Activated CD8-positive, alpha-beta memory T cell treated with anti-CD3 and anti-CD28 coated beads, Interleukin-2, amount 50 U/mL, for 4 hours (primary cell): ENCODE measurements around the gene WASF1.
"Not testable (repeated sequence)": the region's sequence is repeated elsewhere in the genome, so short reads cannot be mapped to it uniquely, and the experiment has no call there.

Experiments
- DNase-seq: peaks from one replicate; pipeline ENCODE4 v3.0.0-alpha.2; 2020

WASF1 gene

GRCh38 chr6:110170081-110170480 lies 9.4 kb downstream of the WASF1 start:
- DNase-seq, result no peak

DNA sequence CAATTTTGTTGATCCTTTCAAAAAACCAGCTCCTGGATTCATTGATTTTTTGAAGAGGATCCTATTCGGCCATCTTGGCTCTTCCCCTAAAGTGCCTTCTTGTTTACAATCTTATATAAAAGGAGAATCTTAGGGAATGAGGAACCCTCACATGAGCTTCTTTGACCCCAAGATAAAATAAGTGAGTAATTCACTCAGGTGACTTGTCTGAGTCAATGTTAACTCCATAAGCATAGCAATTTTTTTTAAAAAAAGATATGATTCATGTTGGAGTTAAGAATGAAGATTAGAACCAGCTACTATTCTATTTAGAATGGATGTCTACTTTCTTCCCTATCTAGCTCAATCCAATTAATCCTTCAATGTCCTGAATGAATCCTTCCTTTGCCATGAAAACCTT lies 21.0 kb downstream of the WASF1 start:
- no peak for DNase-seq

DNA sequence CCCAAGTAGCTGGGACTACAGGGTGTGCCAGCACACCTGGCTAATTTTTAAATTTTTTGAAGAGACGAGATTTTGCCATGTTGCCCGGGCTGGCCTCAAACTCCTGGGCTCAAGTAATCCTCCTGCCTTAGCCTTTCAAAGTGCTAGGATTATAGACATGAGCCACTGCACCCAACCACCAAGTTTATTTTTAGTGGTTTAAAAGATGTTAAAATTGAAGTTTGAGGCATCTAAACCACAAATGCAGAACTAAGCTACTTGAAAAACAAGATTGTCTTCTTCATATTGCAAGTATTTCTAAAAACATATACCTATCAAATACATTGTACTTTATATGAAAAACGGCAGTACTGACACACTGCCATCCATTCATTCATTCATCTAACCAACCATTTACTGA lies 31.6 kb downstream of the WASF1 start:
- DNase-seq, result no peak

DNA sequence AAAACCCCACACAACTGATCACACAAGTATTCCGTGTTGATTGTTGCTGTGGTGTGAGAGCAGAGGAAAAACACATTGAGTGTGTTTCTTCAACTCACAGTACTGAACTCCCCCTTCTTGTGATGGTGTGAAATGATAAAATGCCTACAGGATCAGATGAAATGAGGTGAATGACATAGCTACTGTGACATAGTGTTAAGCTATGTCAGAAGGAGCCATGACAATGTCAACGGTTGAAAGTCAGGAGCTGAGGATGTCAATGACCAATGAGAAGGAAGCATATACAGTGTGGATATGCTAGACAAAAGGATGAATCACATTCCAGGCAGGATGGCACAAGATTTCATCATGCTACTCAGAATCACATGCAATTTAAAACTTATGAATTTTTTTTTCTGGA lies 38.8 kb downstream of the WASF1 start:
- DNase-seq, result no peak

DNA sequence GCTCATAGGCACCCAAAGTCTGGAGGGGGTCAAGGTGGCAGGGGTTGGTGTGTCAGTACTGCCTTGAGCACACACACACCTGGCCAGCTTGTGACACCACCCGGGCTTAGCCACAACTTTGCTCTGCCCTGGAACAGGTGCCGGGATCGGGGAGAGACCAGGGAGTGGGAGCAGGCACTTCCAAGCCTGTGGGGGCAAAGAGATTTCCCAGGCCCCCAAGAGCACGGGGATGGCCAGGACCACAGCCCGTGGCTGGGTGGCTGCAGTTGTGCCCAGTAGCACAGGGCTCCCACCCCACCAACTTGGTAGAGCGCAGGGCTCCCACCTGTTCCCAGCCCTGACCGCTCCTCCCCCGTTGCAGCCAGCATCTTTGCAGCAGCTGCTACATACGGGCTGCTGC lies 40.4 kb downstream of the WASF1 start:
- no peak for DNase-seq

GRCh38 chr6:110137924-110138887 lies 41.3 kb downstream of the WASF1 start:
- DNase-seq, result no peak

GRCh38 chr6:110130362-110130761 lies 49.1 kb downstream of the WASF1 start:
- DNase-seq, result no peak

GRCh38 chr6:110128418-110128817 lies 51.1 kb downstream of the WASF1 start:
- DNase-seq, result no peak

DNA sequence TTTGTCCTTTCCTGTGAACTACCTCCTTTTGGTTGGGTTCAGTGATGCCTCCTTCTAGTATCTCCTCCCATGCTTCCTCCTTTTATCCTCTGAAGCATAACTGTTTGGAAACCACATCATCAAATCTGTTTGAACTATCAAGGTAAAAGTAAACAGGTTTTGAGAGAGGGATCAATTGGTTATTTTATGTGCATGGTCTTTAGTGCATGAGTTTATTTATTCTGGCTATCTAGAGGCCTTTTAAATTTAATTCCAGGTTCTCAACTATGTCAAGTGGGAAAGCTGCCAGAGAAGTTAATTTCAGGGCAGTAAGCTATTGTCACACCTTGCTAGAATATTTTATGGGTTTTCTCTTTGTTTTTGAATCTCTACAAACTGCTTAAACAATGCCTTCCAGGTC lies 54.1 kb downstream of the WASF1 start:
- no peak for DNase-seq

GRCh38 chr6:110121655-110122054 lies 57.8 kb downstream of the WASF1 start:
- not testable (repeated sequence) for DNase-seq

DNA sequence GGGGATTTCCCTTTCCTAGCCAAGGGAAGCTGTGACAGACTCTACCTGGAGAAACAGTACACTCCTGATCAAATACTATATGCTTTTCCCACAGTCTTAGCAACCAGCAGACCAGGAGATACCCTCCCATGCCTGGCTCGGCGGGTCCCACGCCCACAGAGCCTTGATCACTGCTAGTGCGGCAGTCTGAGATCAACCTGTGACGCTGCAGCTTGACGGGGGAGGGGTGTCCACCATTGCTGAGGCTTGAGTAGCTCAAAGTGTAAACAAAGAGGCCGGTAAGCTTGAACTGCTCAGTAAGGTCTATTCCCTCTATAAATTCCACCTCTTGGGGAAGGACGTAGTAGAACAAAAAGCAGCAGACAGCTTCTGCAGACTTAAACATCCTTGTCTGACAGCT lies 63.2 kb downstream of the WASF1 start:
- DNase-seq, result no peak

DNA sequence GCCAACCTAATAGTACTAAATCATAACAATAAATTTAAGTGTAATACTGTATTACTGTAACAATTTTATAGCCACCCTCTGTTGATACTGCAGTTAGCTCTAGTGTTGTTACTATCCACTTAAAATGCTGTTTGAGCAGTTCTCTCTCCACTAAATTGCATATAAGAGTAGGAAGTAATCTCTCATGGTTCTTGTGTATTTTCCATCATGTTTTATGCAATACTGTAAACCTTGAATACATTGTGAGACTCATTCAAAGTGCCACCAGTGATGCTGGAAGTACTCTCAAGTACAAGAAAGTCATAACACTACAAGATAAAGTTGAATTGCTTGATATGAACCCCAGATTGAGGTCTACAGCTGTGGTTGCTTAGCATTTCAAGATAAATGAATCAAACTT lies 65.5 kb downstream of the WASF1 start:
- no peak for DNase-seq

GRCh38 chr6:110105296-110105695 lies 74.2 kb downstream of the WASF1 start:
- DNase-seq, result no peak

- DNase-seq, result no peak
These were observed 76.2 kb downstream of the WASF1 start for GRCh38 chr6:110103260-110103659.

GRCh38 chr6:110102411-110102810 lies 77.1 kb downstream of the WASF1 start:
- DNase-seq, result no peak

- DNase-seq, result no peak
These were observed 77.6 kb downstream of the WASF1 start for GRCh38 chr6:110101885-110102284.

GRCh38 chr6:110098511-110099116 lies 80.9 kb downstream of the WASF1 start:
- DNase-seq, result no peak

GRCh38 chr6:110097443-110097842 lies 82.0 kb downstream of the WASF1 start:
- no peak for DNase-seq

- no peak for DNase-seq
These were observed 83.5 kb downstream of the WASF1 start for GRCh38 chr6:110095935-110096334.

- DNase-seq, result no peak
These were observed 84.4 kb downstream of the WASF1 start for GRCh38 chr6:110095101-110095500.

DNA sequence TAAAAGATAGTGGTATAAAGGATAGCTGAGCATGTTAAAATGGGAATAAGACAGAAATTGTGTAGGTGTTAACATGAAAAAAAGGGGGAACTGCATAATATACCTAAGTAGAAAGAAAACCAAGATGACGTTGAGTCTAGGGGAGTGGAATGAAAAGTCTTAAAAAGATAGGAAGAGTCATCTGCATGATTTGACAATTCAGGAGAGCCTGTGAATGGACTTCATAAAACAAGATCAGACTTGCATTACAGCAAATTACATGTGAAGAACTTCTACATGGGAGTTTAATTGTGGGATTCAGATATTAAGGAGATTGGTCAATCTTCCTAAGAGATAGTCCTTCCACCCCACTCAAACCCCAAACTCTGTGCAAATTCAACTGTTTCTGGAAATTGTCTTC lies 85.5 kb downstream of the WASF1 start:
- no peak for DNase-seq

- no peak for DNase-seq
These were observed 88.6 kb downstream of the WASF1 start for GRCh38 chr6:110090876-110091275.

- DNase-seq, result no peak
These were observed 90.1 kb downstream of the WASF1 start for GRCh38 chr6:110089323-110089722.

- DNase-seq, result no peak
These were observed 94.2 kb downstream of the WASF1 start for GRCh38 chr6:110085285-110085684.
